Brain microvascular endothelial cell (primary cell): ENCODE measurements around the gene VPS13D.

Experiments used
- DNase-seq: peaks from one replicate; pipeline ENCODE4 v3.0.0-alpha.2; 2020
- H3K27ac ChIP-seq: fragments of 250-450 bp; sonication (Bioruptor Pico); 2 replicates; pipeline ENCODE4 v1.5.1; 2020; ENCODE audit warnings: mild to moderate bottlenecking, moderate library complexity
- H3K27me3 ChIP-seq: fragments of 250-450 bp; sonication (Bioruptor Pico); replicated peaks from 2 replicates; pipeline ENCODE4 v1.5.1; 2020; ENCODE audit warnings: mild to moderate bottlenecking
- H3K36me3 ChIP-seq: fragments of 250-450 bp; sonication (Bioruptor Pico); replicated peaks from 2 replicates; pipeline ENCODE4 v1.5.1; 2020; ENCODE audit warnings: mild to moderate bottlenecking
- H3K4me3 ChIP-seq: 2 replicates; pipeline ENCODE4 v1.5.1; 2011; ENCODE audit warnings: low read depth, mild to moderate bottlenecking, control low read depth, low read length, moderate library complexity
- in situ Hi-C: cut with HindIII; loops from 2 replicates; pipeline ENCODE4 v1.10.0; 2017; ENCODE audit warnings: low sequenced_read_pairs, low pct_ligation_motif_present
- TF ChIP-seq, protein P1 (sequence below): IDR thresholded peaks from 2 replicates; pipeline ENCODE4 v1.5.1; 2011; ENCODE audit warnings: low read depth, mild to moderate bottlenecking, moderate library complexity, low read length, control low read depth, inconsistent platforms; ENCODE audit errors: missing control alignments

The VPS13D gene

DNA sequence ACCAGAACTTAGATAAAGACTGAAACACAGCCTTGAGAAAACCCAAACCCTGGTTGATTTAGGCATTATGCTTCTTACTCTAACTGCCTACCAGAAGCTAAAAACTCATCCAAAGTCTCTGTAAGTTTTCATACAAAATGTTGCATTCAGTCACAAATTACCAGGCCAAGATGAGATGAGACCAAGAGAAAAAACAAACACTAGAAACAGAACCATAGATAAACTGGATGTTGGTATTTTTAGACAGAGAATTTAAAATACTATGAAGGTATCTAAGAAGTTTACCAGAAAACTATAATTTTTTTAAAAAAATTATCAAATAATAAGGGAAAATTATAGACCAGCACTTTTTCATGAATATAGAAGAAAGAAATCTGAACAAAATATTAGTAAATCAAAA, 180.5 kb downstream of the VPS13D start:
- Histone ChIP-seq H3K27me3 (no peaks in the 10 kb centered on the region), H3K27ac (no peak overlapping the region), H3K36me3 (peaks cover 3% of the 10 kb centered on the region), H3K4me3 (no peak overlapping the region)
- TF ChIP-seq, protein P1, sequence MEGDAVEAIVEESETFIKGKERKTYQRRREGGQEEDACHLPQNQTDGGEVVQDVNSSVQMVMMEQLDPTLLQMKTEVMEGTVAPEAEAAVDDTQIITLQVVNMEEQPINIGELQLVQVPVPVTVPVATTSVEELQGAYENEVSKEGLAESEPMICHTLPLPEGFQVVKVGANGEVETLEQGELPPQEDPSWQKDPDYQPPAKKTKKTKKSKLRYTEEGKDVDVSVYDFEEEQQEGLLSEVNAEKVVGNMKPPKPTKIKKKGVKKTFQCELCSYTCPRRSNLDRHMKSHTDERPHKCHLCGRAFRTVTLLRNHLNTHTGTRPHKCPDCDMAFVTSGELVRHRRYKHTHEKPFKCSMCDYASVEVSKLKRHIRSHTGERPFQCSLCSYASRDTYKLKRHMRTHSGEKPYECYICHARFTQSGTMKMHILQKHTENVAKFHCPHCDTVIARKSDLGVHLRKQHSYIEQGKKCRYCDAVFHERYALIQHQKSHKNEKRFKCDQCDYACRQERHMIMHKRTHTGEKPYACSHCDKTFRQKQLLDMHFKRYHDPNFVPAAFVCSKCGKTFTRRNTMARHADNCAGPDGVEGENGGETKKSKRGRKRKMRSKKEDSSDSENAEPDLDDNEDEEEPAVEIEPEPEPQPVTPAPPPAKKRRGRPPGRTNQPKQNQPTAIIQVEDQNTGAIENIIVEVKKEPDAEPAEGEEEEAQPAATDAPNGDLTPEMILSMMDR, result no peak
- in situ Hi-C loops, result no loop called here
- no peak for DNase-seq

DNA sequence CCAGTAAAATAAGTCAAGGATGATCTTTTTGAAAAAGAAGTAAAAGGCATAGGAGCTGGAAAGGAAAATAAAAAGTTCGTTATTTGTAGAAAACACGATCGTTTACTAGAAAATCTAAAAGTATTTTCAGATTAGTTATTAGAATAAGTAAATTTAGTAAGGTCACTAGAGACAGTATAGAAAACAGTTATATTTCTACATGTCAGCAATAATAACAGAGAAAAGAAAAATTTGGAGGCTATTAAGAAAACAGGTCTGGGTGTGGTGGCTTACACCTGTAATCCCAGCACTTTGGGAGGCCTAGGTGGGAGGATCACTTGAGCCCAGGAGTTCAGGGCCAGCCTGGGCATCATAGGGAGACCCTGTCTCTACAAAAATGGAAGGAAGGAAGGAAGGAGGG, 181.3 kb downstream of the VPS13D start:
- Histone ChIP-seq H3K36me3 (peaks cover 2% of the 10 kb centered on the region), H3K27ac (no peak overlapping the region), H3K27me3 (no peaks in the 10 kb centered on the region), H3K4me3 (no peak overlapping the region)
- no peak for DNase-seq
- TF ChIP-seq, protein P1, result no peak
- in situ Hi-C loops, result no loop called here

DNA sequence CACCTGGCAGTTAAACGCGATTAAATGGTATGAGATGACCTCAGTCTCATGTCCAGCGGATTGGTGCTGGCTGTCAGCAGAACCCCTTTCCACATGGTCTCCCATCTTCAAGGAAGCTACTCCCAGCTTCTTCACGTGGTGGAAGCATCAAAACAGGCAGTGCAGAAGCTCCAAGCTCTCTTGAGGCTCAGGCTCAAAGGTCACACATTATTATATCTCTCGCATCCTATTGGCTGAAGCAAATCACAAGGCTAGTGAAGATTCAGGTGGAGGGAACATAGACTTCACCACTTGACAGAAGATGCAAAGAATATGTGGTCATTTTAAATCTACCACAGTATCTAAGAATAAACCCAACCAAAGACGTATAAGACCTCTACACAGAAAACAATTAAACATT, 181.9 kb downstream of the VPS13D start:
- in situ Hi-C loops, result no loop called here
- H3K27me3 ChIP-seq, result no peaks in the 10 kb centered on the region

DNA sequence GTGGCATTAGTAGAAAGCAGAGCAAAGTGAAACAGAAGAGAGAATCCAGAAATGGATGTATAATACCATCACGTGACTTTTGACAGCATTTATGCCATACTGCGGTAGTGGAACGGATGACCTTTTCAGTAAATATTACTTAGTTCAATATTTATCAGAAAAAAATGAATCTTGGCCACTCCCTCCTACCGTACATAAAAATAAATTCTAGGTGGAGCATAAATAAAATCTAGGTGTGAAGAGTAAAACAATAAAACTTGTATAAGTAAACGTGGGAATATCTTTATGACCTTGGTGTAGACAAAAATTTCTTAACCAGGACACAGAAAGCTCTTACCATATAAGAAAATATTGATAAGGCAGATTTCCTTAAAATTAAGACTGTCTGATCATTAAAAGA, 182.6 kb downstream of the VPS13D start:
- TF ChIP-seq, protein P1, result no peak
- no peak for DNase-seq
- no peak overlapping the region for H3K4me3 ChIP-seq
- peaks cover 9% of the 10 kb centered on the region for H3K36me3 ChIP-seq
- H3K27ac ChIP-seq, result no peak overlapping the region
- H3K27me3 ChIP-seq, result no peaks in the 10 kb centered on the region
- in situ Hi-C loops, result no loop called here

More for the DNA sequence above, 181.9 kb downstream of the VPS13D start:
- DNase-seq, result no peak
- H3K4me3 ChIP-seq, result no peak overlapping the region
- TF ChIP-seq, protein P1, result no peak
- H3K27ac ChIP-seq, result no peak overlapping the region
- H3K36me3 ChIP-seq, result peaks cover 2% of the 10 kb centered on the region

DNA sequence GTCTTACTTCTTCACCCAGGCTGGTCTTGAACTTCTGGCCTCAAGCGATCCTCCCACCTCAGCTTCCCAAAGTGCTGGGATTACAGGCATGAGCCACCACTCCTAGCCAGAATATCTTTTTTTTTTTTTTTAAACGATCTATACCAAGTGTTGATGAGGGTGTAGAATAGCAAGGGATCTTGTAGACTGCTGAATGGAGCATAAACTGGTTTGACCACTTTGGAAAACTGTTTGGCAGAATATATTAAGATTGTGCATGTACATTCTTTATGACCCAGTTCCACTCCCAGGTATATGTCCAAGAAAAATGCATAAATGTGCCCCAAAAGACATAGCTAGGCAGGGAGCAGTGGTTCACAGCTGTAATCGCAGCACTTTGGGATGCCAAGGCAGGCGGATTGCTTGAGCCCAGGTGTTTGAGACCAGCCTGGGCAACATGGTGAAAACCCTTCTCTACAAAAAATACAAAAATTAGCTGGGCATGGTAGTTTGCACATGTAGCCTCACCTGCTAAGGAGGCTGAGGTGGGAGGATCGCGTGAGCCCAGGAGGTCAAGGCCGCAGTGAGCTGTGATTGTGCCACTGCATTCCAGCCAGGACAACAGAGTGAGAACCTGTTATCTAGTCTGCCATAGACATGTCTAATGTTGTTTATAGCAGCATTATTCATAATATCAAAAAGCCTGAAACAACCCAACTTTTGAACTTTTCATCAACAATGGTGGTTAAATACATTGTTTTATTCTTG, 184.0 kb downstream of the VPS13D start:
- Histone ChIP-seq H3K4me3 (no peak overlapping the region), H3K27ac (no peak overlapping the region)
- TF ChIP-seq, protein P1, result no peak

More for the DNA sequence above, 184.0 kb downstream of the VPS13D start:
- in situ Hi-C loops, result no loop called here
- no peaks in the 10 kb centered on the region for H3K27me3 ChIP-seq
- no peak for DNase-seq
- peaks cover 12% of the 10 kb centered on the region for H3K36me3 ChIP-seq
